GM11168 (cell line): ENCODE data around the gene RESF1.
"Not testable (repeated sequence)": the region's sequence is repeated elsewhere in the genome, so short reads cannot be mapped to it uniquely, and the experiment has no call there.

ENCODE experiments used
- in situ Hi-C: fragments of 300-500 bp; cut with MboI; formaldehyde crosslinking; loops from one replicate; pipeline ENCODE4 v1.12.0; 2022; ENCODE audit warnings: low sequenced_read_pairs; ENCODE audit not compliant: unreplicated experiment

The RESF1 gene

GRCh38 chr12:31959161-31959700 is at the start of gene RESF1:
Gene RESF1 (plus strand): TSS chr12:31959415. CDS start chr12:31980956, 21,541 bp downstream.
- in situ Hi-C loops: no loop called here

GRCh38 chr12:31914927-31915326 is 44.3 kb upstream of the RESF1 start:
- in situ Hi-C loops: no loop called here

GRCh38 chr12:31915446-31915845 is 43.8 kb upstream of the RESF1 start:
- in situ Hi-C loops: no loop called here

- in situ Hi-C loops: no loop called here
These were observed 36.7 kb upstream of the RESF1 start for GRCh38 chr12:31922341-31923062.

GRCh38 chr12:31923063-31923412 is 36.2 kb upstream of the RESF1 start:
- in situ Hi-C loops: no loop called here

- in situ Hi-C loops: no loop called here
These were observed 30.8 kb upstream of the RESF1 start for GRCh38 chr12:31928246-31929026.

- in situ Hi-C loops: no loop called here
These were observed 30.1 kb upstream of the RESF1 start for GRCh38 chr12:31929027-31929526.

- in situ Hi-C loops: no loop called here
These were observed 27.2 kb upstream of the RESF1 start for GRCh38 chr12:31931796-31932715.

GRCh38 chr12:31944299-31944698 is 14.9 kb upstream of the RESF1 start:
- in situ Hi-C loops: no loop called here

GRCh38 chr12:31947971-31948370 is 11.2 kb upstream of the RESF1 start:
- in situ Hi-C loops: no loop called here

GRCh38 chr12:31948697-31949359 is 10.4 kb upstream of the RESF1 start:
- in situ Hi-C loops: not testable (repeated sequence)

- in situ Hi-C loops: no loop called here
These were observed 9.1 kb upstream of the RESF1 start for GRCh38 chr12:31950088-31950487.

GRCh38 chr12:31950492-31950891 is 8.7 kb upstream of the RESF1 start:
- in situ Hi-C loops: no loop called here

- in situ Hi-C loops: no loop called here
These were observed 8.2 kb upstream of the RESF1 start for GRCh38 chr12:31951008-31951407.

- in situ Hi-C loops: no loop called here
These were observed 7.3 kb upstream of the RESF1 start for GRCh38 chr12:31951939-31952338.

- in situ Hi-C loops: no loop called here
These were observed 6.8 kb upstream of the RESF1 start for GRCh38 chr12:31952418-31952817.

- in situ Hi-C loops: no loop called here
These were observed 4.0 kb upstream of the RESF1 start for GRCh38 chr12:31954925-31955858.

GRCh38 chr12:31958569-31959160 is 550 bp upstream of the RESF1 start:
- in situ Hi-C loops: no loop called here
